ENCODE data around the gene SNX6.

DNA sequence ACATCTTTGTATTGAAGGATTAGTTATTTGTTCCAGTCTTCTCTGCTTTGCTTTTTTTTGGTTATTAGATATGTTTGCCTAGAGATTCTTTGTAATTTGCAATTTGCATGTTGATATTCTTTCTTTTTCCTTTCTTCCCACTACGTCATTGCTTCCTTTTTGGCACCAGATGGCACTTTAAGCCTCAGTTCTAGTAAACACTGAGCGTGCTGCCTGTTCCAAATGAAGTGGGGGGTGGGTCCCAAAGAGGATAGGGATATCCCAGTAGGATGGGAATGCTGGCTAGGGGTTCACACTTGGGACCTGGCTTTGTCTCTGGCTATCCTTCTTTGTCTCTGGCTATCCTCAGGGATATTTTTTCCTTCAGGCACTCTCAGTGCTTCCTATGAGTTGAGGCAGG is 107.5 kb downstream of the SNX6 start:
- TF ChIP-seq CTCF (conservative IDR thresholded peaks at IDR 0.05; ENCODE audit: low read depth in 2 of 2), result no peak
- TF ChIP-seq EZH2 (IDR thresholded peaks at IDR 0.05; ENCODE audit: low read depth, unreplicated experiment), result no peak
- no peak for TF ChIP-seq POLR2AphosphoS5 (IDR thresholded peaks at IDR 0.05; ENCODE audit: low read depth)
- TF ChIP-seq, protein P1, sequence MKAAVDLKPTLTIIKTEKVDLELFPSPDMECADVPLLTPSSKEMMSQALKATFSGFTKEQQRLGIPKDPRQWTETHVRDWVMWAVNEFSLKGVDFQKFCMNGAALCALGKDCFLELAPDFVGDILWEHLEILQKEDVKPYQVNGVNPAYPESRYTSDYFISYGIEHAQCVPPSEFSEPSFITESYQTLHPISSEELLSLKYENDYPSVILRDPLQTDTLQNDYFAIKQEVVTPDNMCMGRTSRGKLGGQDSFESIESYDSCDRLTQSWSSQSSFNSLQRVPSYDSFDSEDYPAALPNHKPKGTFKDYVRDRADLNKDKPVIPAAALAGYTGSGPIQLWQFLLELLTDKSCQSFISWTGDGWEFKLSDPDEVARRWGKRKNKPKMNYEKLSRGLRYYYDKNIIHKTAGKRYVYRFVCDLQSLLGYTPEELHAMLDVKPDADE (IDR thresholded peaks at IDR 0.05), result no peak
- TF ChIP-seq CREB1 (CRISPR knock-in tag; IDR thresholded peaks at IDR 0.05; ENCODE audit: low read depth), result no peak
